Mucosa of rectum (tissue), 2 donors: ENCODE data around the gene DDX23.

Source experiments
- H3K27ac ChIP-seq, 2 donors: one replicate each; pipeline ENCODE4 v1.7.0; 2013; ENCODE audit warnings: inconsistent platforms in 2 of 2, low read depth in 2 of 2, low read length in 2 of 2
- H3K27me3 ChIP-seq, 2 donors: one replicate each; pipeline ENCODE4 v1.7.0; 2013; ENCODE audit warnings: low read length in 2 of 2; ENCODE audit not compliant: control insufficient read depth in 2 of 2, insufficient read depth in 2 of 2
- H3K36me3 ChIP-seq, 2 donors: one replicate each; pipeline ENCODE4 v1.7.0; 2013; ENCODE audit warnings: low read length in 2 of 2; ENCODE audit not compliant: control insufficient read depth in 2 of 2, insufficient read depth in 2 of 2
- H3K4me1 ChIP-seq, 2 donors: one replicate each; pipeline ENCODE4 v1.7.0; 2013; ENCODE audit warnings: low read length in 2 of 2, mild to moderate bottlenecking in 1 of 2; ENCODE audit not compliant: control insufficient read depth in 2 of 2, insufficient read depth in 2 of 2
- H3K4me3 ChIP-seq, 2 donors: one replicate each; pipeline ENCODE4 v1.7.0; 2013; ENCODE audit warnings: low read length in 2 of 2
- H3K9ac ChIP-seq, 2 donors: one replicate each; pipeline ENCODE4 v1.7.0; 2013; ENCODE audit warnings: low read length in 2 of 2, low read depth in 1 of 2, mild to moderate bottlenecking in 1 of 2
- H3K9me3 ChIP-seq, 2 donors: one replicate each; pipeline ENCODE4 v1.7.0; 2013; ENCODE audit warnings: low read length in 2 of 2; ENCODE audit not compliant: control insufficient read depth in 2 of 2
- donor health status: healthy.
- donor health status: Normal muscosa, but diverticular disease.

Gene DDX23

DNA sequence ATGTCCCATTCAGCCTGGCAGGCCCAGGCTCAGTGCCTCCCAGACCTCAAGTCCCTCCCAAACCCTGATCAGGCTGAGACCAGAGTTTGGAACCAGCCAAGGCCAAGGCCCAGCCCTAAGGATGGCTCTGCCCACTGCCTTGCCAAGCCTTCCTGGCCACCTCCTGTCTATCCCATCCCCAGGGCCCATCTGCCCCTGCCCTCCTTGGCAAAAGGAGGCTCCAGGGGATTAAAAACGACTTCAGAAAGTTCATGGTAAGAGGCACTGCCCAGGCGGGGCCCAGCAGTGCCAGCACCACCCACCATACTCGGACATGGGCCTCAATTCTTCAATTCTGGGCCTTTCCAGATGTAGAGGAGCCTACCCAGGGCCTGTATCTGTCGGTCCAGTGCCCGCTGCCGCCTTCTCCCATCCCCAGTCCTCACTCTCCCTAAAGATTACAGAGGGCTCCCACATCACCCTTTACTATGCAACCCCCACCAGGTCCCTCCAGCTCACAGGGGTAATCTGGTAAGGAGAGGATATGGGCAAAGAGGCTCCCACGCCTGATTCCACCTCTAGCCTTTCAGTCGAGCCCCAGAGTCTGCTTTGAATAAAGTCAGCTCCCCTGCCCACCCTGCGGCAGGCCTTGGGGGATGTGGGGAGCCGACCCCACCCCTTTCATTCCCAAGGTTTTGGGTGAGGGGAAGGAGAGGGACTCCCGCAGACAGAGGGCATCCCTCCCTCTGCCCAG is 64.0 kb downstream of the DDX23 start:
- H3K27me3 ChIP-seq, result no peaks in the 10 kb centered on the region
- H3K9me3 ChIP-seq, result no peaks in the 10 kb centered on the region
- H3K9ac ChIP-seq, result peak overlapping the region; percentile 81 to 84
- no peaks in the 10 kb centered on the region for H3K36me3 ChIP-seq
- H3K27ac ChIP-seq, result peak overlapping the region; percentile 66 to 92
- H3K4me3 ChIP-seq, result peak overlapping the region; percentile 80
- H3K4me1 ChIP-seq, result peaks cover 23 to 25% of the 10 kb centered on the region in 2 donors

DNA sequence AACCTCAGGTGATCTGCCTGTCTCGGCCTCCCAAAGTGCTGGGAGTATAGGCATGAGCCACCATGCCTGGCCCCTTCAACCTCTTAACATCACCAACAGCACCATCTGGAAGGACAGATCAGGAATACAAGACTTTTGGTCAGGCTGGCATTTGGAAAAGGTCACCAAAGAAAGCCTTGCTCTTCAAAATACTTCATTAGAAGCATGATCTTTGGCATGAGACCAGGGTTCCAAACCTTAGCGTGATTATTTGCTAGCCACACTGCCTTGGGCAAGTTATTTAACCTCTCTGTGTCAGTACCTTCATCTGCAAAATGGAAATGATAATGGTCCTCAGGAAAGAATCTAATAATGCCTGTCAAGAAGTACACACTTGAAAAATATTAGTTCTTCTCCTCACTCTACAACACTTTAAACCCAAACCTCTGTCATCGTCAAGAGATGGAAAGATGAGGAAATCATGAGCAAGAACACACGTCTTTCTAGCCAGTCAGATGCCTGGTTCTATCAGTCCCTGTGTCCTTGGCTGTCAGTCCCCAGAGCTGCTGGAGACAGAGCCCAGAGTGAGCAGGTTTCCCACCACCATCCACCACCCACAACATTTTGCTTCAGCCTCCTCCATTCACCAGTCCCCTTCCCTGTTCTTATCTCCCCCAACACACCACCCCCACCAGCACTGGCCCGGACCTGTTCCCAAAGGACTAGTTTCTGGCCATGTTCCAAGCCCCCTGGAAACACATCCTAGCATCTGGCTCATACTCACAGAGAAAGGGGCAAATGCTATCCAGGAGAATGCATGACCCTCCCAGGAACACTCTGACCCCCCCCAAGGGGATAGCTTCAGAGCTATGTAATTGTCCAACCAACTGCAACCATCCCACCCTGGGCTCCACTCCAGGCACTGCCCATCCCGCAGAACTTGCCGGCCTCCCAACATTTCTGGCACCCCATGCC is 65.1 kb downstream of the DDX23 start:
- H3K9ac ChIP-seq, result peak overlapping the region; percentile 81 to 84
- H3K27ac ChIP-seq, result peak overlapping the region in 1 of 2 donors; percentile 92
- peaks cover 26 to 31% of the 10 kb centered on the region in 2 donors for H3K4me1 ChIP-seq
- H3K4me3 ChIP-seq, result peak overlapping the region; percentile 80
- no peaks in the 10 kb centered on the region for H3K27me3 ChIP-seq
- H3K36me3 ChIP-seq, result peaks cover 3 to 5% of the 10 kb centered on the region in 2 donors
- H3K9me3 ChIP-seq, result no peaks in the 10 kb centered on the region

- H3K27me3 ChIP-seq, result no peaks in the 10 kb centered on the region
- no peak overlapping the region for H3K4me3 ChIP-seq
- no peak overlapping the region for H3K27ac ChIP-seq
- no peaks in the 10 kb centered on the region for H3K9me3 ChIP-seq
- no peak overlapping the region for H3K9ac ChIP-seq
- H3K4me1 ChIP-seq, result peaks cover 38 to 47% of the 10 kb centered on the region in 2 donors
- H3K36me3 ChIP-seq, result peaks cover 3 to 12% of the 10 kb centered on the region in 2 donors
Measured at GRCh38 chr12:48783432-48783831, 68.5 kb downstream of the DDX23 start.

DNA sequence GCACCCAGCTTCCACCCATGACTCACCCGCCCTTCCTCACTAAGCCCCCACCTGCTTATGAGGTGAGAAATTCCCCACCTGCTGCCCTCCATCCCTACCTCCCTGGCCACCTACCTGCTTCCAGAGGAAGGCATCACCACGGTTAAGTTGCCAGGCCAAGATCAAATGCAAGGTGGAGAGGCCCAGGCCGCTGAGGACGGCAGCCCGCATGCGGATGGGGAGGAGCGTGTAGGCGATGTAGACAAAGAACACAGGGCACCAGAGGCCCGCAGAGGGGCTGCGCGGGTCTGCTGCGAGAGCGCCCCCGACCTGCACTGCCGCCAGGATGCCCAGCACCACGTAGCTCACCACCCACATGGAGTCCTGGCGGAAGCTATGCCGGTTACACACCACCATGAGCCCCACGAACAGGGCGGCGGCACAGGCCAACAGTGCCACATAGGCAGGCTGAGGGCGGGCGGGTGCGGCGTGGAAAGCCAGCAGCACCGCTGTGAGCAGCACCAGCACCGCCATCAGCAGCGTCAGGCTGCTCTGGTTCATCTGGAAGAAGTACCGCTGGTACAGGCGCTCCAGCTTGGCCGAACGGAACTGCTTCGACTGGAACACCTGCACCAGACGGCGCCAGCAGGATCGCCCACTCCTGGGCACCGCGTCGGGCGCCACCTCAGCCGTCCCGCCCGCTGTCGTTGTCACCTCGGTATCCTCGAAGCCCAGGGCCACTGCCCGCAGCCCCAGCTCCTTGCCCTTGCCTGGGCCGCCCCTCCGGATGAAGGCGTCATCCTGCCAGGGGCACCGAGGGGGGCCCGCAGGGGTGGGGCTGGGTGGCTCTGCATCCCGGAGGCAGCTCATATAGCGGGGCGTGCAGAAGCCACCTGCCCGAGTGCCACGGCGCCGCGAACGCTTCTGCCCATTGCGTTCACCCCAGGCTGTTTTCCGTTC is 69.2 kb downstream of the DDX23 start:
- Histone ChIP-seq H3K9ac (no peak overlapping the region), H3K27ac (no peak overlapping the region), H3K4me1 (peaks cover 38 to 45% of the 10 kb centered on the region in 2 donors), H3K4me3 (no peak overlapping the region), H3K27me3 (no peaks in the 10 kb centered on the region), H3K9me3 (no peaks in the 10 kb centered on the region), H3K36me3 (peaks cover 5 to 16% of the 10 kb centered on the region in 2 donors)

DNA sequence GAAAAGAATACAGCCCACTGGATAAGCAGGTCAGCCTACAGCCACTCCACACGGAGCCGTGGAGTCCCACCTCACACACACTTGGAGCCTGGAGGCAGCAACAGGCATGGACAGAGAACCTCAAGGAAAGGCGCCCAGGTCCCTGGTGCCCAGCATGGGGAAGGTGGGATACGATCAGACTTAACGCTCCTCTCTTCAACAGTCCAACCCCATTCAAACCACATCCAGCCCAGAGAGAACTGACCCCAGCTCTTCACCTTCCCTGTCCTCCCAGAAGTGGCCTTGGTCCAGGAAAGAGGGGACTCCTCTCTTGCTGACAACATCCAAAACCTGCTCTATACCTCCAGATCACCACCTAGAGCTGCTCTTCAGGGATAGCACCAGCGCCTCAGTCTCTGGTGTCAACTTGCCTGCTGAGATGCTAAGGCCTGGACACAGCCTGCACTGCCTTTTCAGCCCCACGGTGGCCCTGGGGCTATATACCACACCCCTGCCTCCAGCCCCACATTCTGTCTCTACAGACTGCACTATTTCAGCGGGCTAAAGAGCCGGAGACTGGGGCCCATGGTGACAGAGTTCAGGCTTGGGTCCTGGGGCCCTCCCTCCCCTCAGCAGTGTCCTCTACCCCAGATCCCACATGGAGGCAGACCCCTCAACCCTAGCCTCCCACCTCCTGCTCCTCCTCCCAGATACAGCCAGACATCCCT is 70.1 kb downstream of the DDX23 start:
- peaks cover 32 to 37% of the 10 kb centered on the region in 2 donors for H3K4me1 ChIP-seq
- no peak overlapping the region for H3K9ac ChIP-seq
- H3K9me3 ChIP-seq, result no peaks in the 10 kb centered on the region
- no peaks in the 10 kb centered on the region for H3K27me3 ChIP-seq
- peak overlapping the region in 1 of 2 donors; percentile 48 for H3K27ac ChIP-seq
- H3K36me3 ChIP-seq, result peaks cover 12 to 23% of the 10 kb centered on the region in 2 donors
- H3K4me3 ChIP-seq, result no peak overlapping the region

DNA sequence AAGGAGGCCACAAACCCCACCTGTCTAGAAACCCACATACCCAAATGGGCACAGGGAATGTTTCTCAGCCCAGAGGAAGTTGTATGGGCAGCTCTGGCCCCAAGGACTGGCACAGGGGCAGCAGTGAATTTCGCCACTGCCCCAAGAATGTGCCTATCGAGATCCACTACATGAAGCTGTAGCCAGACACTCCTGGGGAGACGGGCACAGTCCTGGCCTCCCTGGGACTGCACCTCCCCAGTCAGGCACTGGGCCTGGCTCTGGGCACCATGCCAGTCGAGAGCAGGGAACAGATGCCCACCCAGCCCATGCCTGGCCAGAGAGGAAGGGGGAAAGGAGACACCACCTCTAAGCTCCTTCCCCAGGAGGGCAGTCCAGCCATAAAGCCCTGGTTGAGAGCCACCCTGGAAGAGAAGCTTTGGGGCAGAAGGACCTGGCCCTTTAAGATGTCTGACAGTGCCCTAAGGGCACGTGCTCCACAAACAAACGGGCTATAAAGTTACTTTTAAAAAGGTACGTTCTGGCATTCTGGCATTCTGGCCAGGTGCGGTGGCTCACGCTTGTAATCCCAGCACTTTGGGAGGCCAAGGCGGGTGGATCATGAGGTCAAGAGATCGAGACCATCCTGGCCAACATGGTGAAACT is 71.5 kb downstream of the DDX23 start:
- Histone ChIP-seq H3K27me3 (no peaks in the 10 kb centered on the region), H3K27ac (peak overlapping the region; percentile 28 to 54), H3K36me3 (peaks cover 25 to 37% of the 10 kb centered on the region in 2 donors), H3K4me1 (peaks cover 29 to 30% of the 10 kb centered on the region in 2 donors), H3K4me3 (no peak overlapping the region), H3K9me3 (no peaks in the 10 kb centered on the region), H3K9ac (peak overlapping the region in 1 of 2 donors; percentile 16)

DNA sequence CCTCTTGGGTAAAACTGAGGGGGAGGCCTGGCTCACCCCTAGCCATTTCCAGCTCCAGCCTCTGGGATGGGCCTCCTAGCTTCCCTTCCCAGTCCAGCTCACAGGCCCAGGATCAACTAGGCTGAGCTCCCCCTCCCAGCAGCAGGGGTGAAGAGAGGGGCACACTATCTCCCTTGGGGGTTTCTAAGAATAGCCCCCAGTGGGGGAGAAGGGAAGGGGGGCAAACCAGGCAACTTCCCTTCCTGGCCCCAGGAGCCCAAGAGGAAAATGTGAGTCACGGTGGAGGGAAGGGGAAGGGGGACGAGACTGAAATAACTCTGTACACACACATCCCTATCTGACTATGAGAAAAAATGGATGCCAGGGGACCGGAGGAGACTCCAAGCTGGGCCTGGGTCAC is 72.1 kb downstream of the DDX23 start:
- Histone ChIP-seq H3K4me3 (no peak overlapping the region), H3K27me3 (no peaks in the 10 kb centered on the region), H3K4me1 (peaks cover 29 to 30% of the 10 kb centered on the region in 2 donors), H3K27ac (peak overlapping the region; percentile 28 to 54), H3K36me3 (peaks cover 32 to 43% of the 10 kb centered on the region in 2 donors), H3K9ac (peak overlapping the region in 1 of 2 donors; percentile 16), H3K9me3 (no peaks in the 10 kb centered on the region)
